ENCODE measurements around the gene RNASE12. TPM values are rescaled to one million over a fixed set of nuclear protein-coding genes. Genes with fewer than 3 reads are reported as not detected.
"Not testable (repeated sequence)": the region's sequence is repeated elsewhere in the genome, so short reads cannot be mapped to it uniquely, and the experiment has no call there.

Gene RNASE12
- polyA plus RNA-seq, 12 donors, result not detected

GRCh38 chr14:20583142-20583541, 8.0 kb downstream of the RNASE12 start:
- no peak for DNase-seq

- DNase-seq, result no peak
These were observed 10.9 kb downstream of the RNASE12 start for GRCh38 chr14:20580242-20580641.

- no peak for DNase-seq
These were observed 12.2 kb downstream of the RNASE12 start for GRCh38 chr14:20578784-20579502.

GRCh38 chr14:20578325-20578724, 12.9 kb downstream of the RNASE12 start:
- DNase-seq, result no peak

GRCh38 chr14:20572382-20572990, 18.7 kb downstream of the RNASE12 start:
- DNase-seq, result not testable (repeated sequence)

GRCh38 chr14:20570720-20571119, 20.5 kb downstream of the RNASE12 start:
- DNase-seq, result not testable (repeated sequence)

- DNase-seq, result not testable (repeated sequence)
These were observed 21.3 kb downstream of the RNASE12 start for GRCh38 chr14:20569865-20570264.

GRCh38 chr14:20569066-20569465, 22.1 kb downstream of the RNASE12 start:
- DNase-seq, result no peak

GRCh38 chr14:20568393-20568792, 22.8 kb downstream of the RNASE12 start:
- DNase-seq, result no peak

GRCh38 chr14:20567199-20567598, 24.0 kb downstream of the RNASE12 start:
- DNase-seq, result not testable (repeated sequence)

- DNase-seq, result no peak
These were observed 26.6 kb downstream of the RNASE12 start for GRCh38 chr14:20564501-20564997.

- DNase-seq, result no peak
These were observed 27.2 kb downstream of the RNASE12 start for GRCh38 chr14:20563971-20564370.

GRCh38 chr14:20560961-20561360, 30.2 kb downstream of the RNASE12 start, which contains the start of gene RNASE9:
RNASE9 (minus strand) TSS chr14:20561047.
- DNase-seq, result no peak

GRCh38 chr14:20559461-20559904, 31.7 kb downstream of the RNASE12 start:
- DNase-seq, result no peak

- no peak for DNase-seq
These were observed 34.0 kb downstream of the RNASE12 start for GRCh38 chr14:20557212-20557542.

- no peak for DNase-seq
These were observed 34.5 kb downstream of the RNASE12 start for GRCh38 chr14:20556500-20557211.

- DNase-seq, result no peak
These were observed 35.3 kb downstream of the RNASE12 start for GRCh38 chr14:20555845-20556244.

- DNase-seq, result no peak
These were observed 38.2 kb downstream of the RNASE12 start for GRCh38 chr14:20553024-20553423.

GRCh38 chr14:20551606-20552005, 39.6 kb downstream of the RNASE12 start:
- no peak for DNase-seq

GRCh38 chr14:20550926-20551325, 40.2 kb downstream of the RNASE12 start:
- DNase-seq, result no peak

- DNase-seq, result no peak
These were observed 42.6 kb downstream of the RNASE12 start for GRCh38 chr14:20548414-20549158.

- no peak for DNase-seq
These were observed 44.3 kb downstream of the RNASE12 start for GRCh38 chr14:20546877-20547276.
